HG02759 (cell line): ENCODE data around the gene METTL22.

Experiments used
- ATAC-seq: cut with Tn5 transposase; IDR thresholded peaks from one replicate; pipeline ENCODE4 v1.9.1; 2021; ENCODE audit warnings: mild to moderate bottlenecking, moderate library complexity; ENCODE audit not compliant: unreplicated experiment

METTL22 gene

DNA sequence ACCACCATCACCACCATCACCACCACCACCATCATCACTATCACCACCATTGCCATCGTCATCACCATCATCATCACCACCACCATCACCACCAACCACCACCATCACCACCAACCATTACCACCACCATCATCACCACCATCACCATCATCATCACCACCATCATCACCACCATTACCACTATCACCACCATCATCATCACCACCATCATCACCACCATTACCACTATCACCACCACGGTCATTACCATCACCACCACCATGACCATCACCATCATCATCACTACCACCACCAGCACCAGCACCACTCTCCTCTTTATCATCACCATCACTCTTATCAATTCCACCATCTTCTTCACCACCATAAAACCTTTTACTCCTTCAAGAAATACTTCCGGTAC, 30.0 kb upstream of the METTL22 start:
- ATAC-seq: no peak

DNA sequence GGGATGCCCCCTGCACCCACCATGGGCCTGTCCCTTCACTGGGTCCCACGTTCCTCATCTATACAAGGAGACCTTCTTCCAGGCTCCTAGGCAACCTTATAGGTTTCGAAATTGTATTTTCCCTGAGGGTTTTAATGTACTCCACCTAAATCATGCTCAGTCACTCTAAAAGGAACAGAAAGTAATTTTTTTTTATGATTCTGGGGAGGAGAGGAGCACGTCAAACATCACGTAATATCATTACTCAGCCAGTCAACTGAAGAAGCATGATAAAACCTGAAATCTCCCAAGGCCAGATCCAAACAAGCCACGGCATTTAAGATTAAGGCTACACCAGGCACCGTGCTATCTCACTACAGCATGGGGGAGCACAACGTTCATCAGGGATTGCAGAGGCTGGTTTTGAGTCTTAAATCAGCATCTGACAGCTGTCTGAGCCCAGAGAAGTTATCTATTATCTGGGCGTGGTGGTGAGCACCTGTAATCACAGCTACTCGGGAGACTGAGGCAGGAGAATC, 27.3 kb upstream of the METTL22 start:
- ATAC-seq: no peak

DNA sequence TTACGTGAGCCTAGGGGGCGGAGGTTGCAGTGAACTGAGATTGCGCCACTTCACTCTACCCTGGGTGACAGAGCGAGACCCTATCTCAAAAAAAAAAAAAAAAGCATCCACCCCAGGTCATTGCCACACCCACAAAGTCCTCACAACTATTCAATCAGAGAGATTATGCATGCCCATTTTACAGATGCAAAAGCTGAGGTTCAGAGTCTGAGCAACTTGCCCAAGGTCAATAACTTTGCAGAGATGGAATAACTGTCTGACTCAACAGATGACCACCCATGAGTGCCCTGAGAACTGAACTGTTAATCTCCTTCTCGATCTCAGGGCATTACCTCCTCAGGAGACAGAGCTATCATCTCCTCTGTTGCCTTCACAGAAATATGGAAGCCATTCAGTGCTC, 25.7 kb upstream of the METTL22 start:
- no peak for ATAC-seq

DNA sequence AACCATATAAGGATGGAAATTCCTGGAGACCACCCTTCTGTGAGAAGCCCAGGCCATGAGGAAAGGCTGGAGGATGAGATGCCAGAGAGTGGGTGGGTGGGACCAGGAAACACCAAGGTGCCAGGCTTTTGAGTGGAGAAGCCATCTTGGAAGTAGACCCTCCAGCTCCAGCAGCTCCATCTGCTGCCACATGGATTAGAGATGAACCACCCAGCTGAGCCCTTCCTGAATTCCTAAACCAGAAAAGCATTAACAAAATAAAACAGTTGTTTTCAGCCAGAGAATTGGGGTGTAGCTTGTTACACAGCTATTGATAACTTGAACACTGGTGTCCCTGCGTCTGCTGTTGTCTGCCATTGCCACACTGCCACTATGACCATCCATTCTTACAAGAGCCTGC, 24.9 kb upstream of the METTL22 start:
- ATAC-seq: no peak

DNA sequence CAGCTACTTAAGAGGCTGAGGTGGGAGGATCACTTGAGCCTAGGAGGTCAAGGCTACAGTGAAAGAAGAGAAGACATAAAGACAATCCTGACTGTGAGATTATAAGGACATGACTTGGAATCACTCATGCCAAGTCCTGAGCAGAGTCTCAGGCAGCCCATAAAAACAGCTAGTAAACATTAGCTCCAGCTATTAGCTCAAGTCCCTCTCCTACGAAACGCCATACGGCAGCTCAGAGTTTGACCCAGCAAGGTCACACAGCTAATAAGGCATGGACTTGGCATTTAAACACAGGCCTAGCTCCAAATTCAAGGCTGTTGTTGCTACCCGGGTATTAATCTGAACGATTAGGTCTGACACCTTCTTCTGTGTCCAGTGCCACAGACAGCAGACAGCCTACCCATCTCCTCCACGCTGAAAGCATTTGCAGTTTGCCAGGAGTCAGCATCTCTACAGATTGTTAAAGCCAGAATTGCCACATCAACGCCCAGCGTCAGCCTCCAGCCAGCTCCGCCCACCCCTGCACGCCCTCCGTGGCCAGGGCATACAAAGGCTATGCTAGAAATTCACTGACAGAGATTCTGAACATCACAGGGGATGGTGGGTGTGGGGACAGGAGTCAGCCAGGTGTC, 21.2 kb upstream of the METTL22 start:
- no peak for ATAC-seq

DNA sequence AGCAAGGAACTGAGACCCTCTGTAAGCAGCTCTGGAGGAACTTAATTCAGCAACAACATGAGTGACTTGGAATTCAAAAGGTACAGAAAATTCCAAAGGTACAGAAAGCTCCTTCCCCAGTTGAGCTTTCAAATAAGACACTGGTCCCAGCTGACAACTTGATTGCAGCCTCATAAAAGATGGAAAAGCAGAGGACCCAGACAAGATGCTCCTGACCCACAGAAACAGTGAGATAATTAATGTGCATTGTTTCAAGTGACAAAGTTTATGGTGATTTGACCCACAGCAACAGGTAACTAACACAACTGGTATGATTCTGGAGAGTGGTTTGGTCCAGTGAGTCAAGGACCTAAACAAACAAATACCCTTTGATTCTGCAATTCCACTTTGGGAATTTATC, 15.9 kb upstream of the METTL22 start:
- no peak for ATAC-seq

DNA sequence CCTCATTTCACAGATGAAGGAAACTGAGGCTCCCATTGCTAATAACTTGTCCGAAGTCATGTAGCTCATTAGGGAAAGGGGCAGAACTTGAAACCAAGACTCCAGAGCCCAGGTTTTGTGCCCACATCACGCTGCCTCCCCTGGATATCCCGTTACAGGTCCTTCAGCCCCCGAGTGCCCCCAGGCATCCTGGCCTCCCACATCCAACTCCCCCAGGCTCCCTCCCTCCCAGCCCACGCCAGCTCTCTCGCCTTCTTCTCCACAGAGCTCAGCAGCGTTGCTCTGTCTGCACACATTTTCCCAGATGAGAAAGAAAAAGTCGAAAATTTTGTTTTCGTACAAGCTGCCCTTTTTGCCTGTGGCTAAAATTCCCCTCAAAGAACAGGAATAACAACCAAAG, 14.3 kb upstream of the METTL22 start:
- no peak for ATAC-seq

DNA sequence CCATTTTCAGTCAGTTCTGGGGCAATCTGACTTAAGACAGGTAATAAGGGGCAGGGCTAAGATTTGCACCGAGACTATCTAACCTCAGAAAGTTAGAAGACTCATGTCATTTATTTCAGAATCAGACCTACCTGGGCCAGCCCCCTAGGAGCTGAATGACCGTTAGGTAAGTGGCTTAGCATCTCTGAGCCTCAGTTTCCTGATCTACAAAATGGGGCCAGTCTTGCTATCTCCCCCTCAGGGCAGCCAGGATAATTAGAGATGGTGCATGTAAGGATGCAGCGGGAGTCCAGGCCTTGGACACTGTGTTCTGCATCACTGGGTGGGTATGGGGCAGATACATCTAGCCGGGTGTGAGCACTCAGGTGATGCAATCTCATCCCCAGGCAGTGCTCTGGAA, 10.4 kb upstream of the METTL22 start:
- ATAC-seq: no peak

DNA sequence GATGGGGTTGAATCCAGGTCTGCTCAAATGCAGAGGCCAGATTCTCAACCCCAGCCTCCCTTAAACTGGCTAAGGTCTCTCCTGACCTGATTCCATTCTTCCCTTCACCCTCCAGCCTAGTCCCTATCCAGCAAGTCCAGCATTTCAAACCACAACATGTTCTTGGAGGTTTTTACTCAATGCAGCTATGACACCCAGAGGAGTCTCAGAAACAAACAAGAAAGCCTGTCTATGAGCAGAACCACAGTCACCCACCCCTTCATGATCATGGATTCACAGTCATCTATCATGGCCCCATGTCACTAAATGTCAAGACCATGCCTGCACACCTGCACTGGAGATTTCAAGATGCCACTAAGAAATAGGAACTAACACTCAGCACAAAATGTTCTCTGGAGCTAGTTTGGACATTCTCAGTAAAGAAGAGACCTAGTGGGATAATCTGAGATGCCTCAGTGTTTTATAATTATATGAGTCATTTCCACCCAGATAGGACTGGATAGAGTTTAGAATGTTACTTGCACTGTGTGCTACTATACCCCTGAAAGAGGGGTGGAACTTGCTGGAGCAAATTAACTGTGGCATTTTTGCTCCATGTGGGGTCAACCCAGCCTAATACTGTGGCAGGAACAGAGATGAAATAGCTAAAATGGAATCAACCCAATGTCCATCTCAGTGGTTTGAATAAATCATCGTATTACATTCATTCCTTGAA, 9.5 kb upstream of the METTL22 start:
- ATAC-seq: no peak

DNA sequence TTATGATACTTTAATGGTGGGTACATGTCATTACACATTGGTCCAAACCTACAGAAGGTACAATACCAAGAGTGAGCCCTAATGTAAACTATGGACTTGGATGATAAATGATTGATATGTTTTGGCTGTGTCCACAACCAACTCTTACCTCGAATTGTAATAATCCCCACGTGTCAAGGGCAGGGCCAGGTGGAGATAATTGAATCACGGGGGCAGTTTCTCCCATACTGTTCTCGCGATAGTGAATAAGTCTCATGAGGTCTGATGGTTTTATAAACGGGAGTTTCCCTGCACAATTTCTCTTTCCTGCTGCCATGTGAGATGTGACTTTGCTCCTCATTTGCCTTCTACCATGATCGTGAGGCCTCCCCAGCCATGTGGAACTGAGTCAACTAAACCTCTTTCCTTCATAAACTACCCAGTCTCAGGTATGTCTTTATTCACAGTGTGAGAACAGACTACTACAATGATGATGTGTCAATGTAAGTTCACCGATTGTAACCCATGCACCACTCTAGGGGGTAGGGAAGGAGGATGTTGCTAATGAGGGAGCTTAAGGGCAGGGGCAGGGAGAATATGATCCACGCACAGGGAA, 7.0 kb upstream of the METTL22 start:
- no peak for ATAC-seq

DNA sequence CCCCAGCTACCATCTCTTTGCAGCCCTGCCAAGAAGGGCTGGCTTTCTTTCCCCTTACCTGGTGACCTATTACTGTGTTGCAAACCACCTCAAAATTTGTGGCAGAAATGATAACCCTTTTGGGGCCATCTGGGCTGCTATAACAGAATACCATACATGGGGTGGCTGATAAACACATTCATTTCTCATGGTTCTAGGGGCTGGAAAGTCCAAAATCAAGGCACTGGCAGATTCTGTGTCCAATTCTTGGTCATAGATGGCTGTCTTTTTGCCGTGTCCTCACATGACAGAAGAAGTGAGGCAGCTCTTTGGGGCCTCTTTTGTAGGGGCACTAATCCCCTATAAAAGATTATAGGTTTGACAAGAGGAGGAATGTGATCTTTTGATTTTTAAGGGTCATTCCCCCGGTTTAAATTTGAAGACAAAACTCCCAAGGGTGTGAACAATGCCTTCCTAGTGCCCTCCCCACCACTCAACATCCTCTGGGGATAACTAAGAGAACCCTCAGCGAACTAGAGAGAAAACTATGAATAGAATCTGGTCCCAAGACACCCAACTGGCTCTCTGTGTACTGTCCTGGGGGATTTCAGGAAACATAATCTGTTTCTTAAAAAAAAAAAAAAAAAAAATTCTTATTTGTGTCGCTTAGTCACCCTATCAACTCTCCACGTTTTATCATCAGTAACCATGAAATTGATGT, 1.7 kb upstream of the METTL22 start:
- ATAC-seq: no peak

DNA sequence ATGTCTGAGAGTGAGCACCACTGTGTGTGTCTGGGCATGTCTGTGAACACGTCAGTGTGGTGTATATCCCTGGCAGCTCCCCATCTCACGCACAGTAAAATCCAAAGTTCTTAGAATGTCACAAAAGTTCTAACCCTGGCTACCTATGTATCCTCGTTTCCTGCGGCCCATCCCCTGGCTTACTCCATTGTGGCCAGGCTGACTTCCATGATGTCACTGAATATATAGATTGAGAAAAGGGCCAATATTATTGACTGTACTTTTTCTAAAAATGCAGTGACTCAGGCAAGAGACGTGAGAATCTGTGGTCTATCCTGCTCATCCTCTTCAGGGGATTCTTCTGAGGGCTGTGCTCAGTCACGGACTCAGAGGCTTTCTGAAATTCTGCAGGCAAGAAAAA, 963 bp upstream of the METTL22 start:
- no peak for ATAC-seq

DNA sequence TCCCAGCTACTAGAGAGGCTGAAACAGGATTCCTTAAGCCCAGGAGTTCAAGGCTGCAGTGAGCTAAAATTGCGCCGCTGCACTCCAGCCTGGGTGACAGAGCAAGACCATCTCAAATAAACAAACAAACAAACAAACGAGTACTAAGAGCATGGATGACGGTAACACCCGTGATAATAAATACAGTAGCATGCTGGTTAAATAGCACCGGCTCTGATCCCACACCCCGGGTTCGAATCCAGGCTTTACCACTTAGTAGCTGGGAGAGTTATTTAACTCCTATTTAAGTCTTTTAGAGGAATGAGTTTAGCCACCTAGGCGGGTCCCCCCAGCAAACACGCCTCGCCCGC, 301 bp upstream of the METTL22 start:
- no peak for ATAC-seq

DNA sequence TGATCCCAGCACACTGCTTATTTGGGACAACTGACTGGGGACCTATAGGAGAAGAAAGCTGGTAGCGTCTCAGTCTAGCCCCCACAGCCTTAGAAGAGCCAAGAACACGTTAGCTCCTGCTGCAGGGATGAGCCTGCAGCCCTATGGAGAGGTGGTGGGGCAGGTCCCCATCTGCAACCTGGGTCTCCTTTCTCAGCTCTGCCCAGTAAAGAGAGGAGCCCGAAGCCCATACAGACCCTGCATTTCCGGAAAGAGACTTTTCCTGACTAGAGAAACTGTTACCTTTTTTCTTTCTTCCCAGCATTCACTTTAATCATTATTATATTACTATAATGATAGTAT, 788 bp downstream of the METTL22 start:
- peak; percentile 14 for ATAC-seq

DNA sequence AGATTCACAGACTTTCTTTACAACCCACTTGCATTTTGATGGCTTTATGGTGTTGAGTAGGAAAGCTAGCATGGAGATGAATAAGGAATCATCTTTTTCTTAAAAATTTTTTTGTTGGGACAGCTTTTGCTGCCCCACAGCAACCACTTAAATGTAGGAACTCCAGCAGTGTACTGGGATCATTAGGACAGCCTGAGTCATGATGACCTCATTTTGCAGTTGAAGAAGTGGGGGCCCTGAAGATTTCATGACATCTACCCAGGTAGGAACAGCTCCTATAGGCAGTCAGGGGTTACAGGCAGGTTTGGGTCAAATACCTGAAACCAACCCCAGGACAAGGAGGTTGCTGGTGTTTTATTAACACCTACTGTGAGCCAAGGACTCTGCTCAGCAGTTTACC, 2.1 kb downstream of the METTL22 start:
- no peak for ATAC-seq

DNA sequence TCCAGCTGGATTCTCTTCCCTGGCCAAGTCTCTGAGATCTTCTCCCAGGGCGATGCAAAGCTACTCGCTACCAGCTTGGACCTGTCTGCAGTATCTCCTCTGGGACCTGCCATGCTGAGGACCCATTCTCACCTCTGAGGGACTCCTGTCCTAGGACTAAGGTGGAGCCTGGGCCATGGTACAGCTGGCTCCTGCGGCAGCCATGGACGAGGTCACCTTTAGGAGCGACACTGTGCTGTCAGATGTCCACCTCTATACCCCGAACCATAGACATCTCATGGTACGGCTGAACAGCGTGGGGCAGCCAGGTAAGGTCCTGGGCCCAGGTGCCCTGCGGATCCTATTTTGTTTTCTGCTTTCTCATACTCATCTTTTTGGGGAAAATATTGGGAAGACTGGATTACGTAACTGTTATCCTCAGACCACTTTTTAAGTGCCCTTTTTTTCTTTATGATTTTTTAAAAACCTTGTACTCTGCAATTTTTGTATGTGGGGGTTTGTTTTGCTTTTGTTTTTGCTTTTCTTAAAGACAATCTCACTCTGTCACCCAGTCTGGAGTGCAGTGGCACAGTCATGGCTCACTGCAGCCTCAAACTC, 4.1 kb downstream of the METTL22 start:
- no peak for ATAC-seq

DNA sequence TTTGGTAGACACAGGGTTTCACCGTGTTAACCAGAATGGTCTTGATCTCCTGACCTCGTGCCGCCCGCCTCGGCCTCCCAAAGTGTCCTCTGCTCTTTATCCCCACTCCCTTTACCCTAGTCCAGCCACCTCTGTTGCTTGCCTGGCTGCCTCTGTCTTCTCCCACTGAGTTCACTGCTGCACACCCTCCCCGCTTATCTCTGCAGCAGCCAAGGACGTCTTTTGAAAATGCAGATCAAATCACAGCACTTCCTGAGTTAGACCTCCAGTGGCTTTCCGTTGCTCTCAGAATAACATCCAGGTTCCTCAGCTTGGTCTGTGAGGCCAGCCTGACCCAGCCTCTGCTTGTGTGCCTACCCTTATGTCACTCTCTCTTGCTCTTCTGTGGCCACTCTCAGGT, 5.4 kb downstream of the METTL22 start:
- ATAC-seq: no peak

DNA sequence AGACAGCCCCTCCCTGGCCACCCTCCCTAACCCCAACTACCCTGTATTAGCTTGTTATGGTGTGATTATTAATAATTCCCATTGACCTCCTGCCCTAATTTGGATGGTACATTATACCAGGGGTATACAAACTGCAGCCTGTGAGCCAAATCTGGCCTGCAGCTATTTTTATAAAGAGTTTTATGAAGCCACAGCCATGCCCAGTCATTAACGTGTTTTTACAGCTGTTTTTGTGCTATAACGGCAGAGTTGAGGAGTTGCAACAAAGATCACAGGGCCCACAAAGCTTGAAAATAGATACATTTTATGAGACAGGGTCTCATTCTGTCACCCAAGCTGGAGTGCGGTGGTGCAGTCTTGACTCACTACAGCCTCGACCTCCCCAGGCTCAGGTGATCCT, 6.0 kb downstream of the METTL22 start:
- ATAC-seq: no peak

DNA sequence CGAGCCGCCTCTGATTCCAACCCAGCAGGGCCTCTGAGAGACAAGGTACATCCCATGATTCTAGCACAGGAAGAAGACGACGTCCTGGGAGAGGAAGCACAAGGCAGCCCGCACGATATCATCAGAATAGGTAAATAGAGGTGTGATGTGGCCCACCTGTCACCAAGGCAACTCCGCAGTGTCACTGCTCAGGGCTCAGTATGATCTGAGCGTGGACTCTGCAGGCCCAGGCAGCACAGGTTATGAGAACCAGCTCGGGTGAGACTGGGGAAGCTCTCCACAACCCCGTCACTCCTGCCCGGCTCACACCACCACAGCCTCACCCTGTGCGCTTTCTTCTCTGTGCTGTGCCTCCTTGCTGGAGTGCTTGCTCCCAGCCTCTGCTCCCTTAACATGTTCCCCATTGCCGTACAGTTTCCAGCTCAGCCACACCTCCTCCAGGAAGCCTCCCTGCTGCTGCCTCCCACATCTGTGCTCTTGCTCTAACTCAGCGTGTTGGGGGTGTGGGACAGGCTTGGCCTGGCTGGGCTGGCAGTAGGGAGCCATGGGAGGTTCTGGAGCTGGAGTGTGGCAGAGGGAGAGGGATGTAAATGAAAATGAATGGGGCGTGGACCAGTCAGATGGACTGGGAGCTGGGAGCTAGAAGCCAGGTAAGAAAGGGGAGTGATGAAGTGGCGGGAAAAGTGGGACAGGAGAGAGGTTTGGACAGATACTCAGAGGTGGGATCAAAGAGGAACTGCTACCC, 7.7 kb downstream of the METTL22 start:
- ATAC-seq: no peak

DNA sequence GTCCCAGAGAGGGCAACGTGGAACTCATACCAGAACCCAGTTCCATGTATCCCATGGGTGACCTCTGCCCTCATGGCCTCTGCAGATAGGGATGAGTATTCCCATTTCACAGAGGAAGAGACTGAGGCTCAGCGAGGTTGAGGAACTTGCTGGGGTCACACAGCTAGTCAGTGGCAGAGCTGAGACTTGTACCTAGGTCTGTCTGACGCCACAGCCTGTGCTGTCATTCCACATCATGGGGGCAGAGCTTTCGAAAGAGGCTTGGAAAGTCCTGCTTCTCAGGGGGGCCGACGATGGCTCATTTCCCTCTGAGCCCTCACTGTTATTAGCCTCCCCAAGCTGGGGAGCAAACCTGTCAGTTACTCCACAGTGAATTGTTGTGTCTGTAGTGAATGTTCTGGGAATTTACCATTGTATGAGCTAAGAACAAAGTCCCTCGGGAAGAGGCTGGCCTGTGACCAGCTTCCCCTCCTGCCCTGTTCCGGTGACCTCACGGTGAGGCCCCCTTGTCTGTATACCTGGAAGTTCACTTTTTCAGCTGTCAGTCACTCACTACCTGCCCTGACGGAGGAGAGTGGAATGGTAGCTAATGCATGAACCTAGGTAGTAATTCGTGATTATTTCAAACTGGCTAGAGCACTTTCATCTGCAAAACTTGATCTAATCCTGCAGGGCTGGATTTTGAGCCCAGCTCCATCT, 8.9 kb downstream of the METTL22 start:
- no peak for ATAC-seq
